Occipital lobe (tissue), 2 donors: ENCODE results near the gene PEX5L. TPM values are rescaled to one million over a fixed set of nuclear protein-coding genes. Genes with fewer than 3 reads are reported as not detected.
"Not testable (repeated sequence)": the region's sequence is repeated elsewhere in the genome, so short reads cannot be mapped to it uniquely, and the experiment has no call there.

Source experiments
- DNase-seq: peaks from one replicate; lab custom pipeline; 2025; lab: John Stamatoyannopoulos, UW
- total RNA-seq: library from RNA; depleted of rRNA; stranded (reverse); fragments of >200 nt; gene quantifications from one replicate; pipeline ENCODE4 v1.2.3, GENCODE V29; 2014

Gene PEX5L
- total RNA-seq, result 49.6 TPM

GRCh38 chr3:180036671-180037455 lies at the start of gene PEX5L:
Gene PEX5L, minus strand, starts transcription at chr3:180036937. Its CDS starts 338 bp downstream, at chr3:180036599.
- DNase-seq, result peak; percentile 41

GRCh38 chr3:180085122-180085710 lies 48.5 kb upstream of the PEX5L start:
- DNase-seq, result no peak

- DNase-seq, result no peak
Measured at GRCh38 chr3:180082699-180083098, 46.0 kb upstream of the PEX5L start.

- no peak for DNase-seq
Measured at GRCh38 chr3:180078592-180078991, 41.9 kb upstream of the PEX5L start.

GRCh38 chr3:180073561-180073960 lies 36.8 kb upstream of the PEX5L start:
- peak; percentile 8 for DNase-seq

DNA sequence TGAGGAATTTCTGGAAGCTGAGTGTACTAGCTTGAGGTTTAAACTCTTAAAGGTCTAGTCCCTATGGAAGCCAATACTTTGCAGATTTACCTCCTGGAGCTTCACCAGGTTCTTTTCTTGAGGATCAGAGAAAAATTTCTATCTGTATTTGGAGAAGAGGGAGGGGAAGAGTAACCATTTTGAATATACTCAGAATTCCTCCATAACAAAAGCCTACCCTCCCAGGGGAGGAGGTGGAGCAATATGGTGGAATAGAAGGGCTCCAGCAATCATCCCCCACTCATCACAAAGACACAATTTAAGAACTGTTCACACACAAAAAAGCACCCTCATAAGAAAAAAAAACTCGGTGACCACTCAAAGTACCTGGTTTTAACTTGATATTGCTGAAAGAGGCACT lies 36.0 kb upstream of the PEX5L start:
- no peak for DNase-seq

- DNase-seq, result no peak
Measured at GRCh38 chr3:180070925-180071324, 34.2 kb upstream of the PEX5L start.

DNA sequence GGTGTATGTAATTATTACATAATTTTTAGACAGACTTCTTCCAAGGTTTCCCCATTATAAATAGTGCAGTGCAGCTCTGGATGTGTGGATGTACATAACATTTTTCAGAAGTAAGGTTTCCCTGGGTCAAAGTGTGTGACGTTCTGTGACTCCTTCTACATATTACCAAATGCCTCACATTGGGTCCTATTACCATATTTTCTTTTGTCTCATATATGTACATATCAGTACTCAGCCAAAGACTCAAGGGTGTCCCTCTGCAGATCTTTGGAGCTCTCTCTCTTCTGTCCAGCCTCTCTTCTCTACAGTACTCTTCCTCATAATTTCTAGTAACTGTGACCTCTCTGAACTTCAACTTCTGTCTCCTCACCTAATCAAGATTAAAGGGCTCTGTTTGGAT lies 31.3 kb upstream of the PEX5L start:
- DNase-seq, result no peak

GRCh38 chr3:180066598-180066997 lies 29.9 kb upstream of the PEX5L start:
- DNase-seq, result no peak

DNA sequence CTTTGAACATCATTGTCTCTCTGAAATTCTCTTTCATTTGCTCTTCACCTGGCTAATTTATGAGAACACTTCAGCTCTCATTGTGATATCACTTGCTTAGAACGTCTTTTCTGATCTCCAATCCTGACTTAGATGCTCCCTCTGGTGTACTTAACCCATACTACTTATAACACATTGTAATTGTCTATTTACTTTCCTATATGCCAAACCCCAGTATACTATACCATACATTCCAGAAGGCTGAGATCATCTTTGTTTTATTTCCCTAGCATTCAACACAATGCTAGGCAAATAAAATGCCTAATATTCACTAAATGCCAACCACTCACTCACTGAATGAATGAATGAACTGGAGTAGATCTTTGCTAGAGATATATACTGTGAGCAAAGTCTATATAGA lies 27.0 kb upstream of the PEX5L start:
- DNase-seq, result no peak

- no peak for DNase-seq
Measured at GRCh38 chr3:180062771-180063170, 26.0 kb upstream of the PEX5L start.

DNA sequence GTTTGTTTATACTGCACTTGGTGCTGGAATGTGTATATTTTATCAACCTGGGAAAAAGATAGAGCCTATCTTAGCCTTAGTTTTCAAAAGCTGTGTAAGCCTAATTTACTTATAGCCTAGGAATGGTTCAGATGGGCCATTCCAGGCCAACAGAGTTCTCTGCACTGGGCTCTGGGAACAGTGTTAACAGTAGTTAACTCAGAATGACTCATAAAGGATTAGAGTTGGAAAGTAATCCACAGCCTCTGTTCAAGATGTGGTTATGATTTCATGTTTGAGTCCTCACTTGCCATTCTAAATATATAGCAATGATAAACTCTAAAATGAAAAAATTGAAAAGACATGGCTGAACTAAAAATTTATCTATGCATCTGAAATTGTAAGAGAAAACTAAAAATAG lies 22.6 kb upstream of the PEX5L start:
- DNase-seq, result no peak

DNA sequence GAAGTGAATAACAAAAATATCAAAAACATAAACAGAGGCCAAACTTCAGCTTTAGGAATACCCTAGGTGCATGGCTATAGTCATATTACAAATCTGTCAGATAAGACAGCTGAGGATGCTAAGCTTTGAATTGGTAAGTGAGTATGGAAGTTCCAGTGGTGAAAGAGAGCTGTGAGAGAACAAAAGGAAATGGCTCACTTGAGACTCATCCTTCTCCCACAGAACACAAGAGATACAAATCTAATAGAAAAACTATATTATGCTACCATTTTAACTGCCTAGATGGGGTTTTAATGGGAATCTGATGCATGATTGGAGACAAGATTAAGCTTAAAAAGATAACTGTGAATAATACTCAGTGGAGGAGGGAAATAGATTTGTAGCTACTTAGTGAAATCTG lies 21.5 kb upstream of the PEX5L start:
- DNase-seq, result no peak

DNA sequence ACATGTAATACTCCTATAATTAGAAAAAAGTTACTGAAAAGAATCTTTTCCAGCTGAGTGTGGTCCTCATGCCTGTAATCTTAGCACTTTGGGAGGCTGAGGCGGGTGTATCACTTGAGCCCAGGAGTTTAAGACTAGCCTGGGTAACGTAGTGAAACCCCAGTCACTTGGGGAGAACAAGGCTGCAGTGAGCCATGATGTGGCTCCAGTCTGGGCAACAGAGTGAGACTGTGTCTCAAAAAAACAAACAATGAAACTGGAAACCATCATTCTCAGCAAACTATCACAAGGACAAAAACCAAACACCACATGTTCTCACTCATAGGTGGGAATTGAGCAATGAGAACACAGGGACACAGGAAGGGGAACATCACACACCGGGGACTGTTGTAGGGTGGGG lies 18.9 kb upstream of the PEX5L start:
- DNase-seq, result not testable (repeated sequence)

DNA sequence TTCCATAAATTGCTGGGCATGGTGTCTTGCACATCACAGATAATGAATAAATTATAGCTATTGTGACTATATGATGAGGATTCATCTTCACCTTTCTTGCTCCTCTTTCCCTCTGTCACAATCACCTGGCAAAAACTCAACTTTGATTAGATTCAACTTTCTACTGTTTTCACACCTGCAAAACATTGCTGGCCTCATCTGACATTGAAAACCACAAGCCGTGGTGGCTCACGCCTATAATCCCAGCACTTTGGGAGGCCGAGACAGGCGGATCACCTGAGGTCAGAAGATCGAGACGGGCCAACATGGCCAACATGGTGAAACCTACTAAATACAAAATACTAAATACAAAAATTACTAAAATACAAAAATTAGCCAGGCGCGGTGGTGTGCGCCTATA lies 12.7 kb upstream of the PEX5L start:
- DNase-seq, result no peak

DNA sequence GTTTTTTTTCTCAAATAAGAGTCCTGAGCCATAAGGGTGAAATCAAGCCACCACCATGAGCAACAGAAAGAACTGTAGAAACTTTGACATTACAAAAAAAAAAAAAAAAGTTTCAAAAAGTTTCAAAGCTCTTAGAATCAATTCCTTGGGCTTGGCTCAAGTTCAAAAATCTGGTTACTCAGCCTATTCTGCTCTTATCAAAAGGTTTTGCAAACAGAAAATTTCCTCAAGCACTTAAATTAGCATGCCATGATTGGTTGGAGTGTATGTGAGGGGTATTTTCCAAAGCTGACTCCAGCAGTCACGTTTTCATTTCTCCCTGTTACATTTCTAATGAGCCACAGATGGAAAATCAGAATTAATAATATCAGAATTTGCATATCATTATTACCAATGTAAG lies 12.1 kb upstream of the PEX5L start:
- DNase-seq, result no peak

DNA sequence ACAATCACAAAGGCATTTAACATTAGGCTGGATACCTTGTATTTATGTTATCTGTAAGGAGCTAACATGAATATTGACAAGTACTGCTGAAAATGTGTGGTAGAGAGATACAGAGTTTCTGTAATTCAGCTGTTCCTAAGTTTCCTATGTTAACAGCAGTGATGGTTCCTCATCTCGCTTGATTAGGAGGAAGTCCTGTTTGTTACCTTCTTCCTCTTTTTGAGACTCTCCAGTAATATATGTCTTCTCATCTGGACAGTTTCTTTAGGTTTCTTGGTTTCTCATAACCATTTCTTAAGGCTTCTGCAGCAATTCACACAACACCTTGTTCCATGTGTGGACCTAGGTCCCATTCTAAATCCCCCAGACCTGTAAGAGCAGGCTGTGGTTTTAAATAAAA lies 11.4 kb upstream of the PEX5L start:
- DNase-seq, result no peak

DNA sequence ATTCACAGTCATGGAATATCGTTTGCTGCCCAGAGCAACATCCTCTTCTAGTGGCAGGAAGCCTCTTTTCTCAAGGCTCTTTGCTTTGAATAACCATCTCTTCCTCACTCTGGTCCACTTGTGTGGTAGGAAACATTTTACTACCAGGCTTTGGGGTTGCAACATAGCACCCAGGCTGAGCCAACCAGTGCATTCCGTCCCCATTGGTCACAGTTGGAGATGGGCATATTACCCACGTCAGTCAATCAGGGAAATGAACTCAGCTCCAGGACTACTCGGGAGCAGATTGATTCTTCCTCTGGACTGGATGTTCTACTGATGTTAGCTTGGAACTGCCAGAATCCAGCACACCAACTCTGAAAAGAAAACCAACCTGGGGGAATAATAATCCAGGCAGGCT lies 4.2 kb upstream of the PEX5L start:
- no peak for DNase-seq

GRCh38 chr3:180036092-180036670 lies 556 bp downstream of the PEX5L start:
- DNase-seq, result no peak

DNA sequence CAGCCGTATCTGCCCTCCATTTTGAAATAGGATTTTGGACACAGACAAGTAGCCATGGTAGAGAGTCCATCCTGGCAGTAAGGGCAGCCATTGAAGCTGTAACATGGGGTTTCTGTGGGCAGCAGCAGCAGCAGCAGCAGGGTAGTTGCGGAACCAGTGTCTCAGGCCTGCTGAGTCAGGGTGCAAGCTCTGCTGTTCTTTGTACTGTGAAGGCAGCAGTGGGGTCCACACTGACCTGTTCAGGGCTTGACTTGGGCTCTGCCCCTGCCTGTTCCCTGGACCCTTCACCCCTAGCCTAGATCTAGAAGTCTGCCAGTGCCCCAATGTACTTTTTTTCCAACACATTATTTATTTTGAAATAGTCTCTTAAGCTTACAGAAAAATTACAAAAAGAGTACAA lies 9.7 kb downstream of the PEX5L start:
- no peak for DNase-seq

- peak; percentile 20 for DNase-seq
Measured at GRCh38 chr3:180018543-180018942, 18.2 kb downstream of the PEX5L start.

DNA sequence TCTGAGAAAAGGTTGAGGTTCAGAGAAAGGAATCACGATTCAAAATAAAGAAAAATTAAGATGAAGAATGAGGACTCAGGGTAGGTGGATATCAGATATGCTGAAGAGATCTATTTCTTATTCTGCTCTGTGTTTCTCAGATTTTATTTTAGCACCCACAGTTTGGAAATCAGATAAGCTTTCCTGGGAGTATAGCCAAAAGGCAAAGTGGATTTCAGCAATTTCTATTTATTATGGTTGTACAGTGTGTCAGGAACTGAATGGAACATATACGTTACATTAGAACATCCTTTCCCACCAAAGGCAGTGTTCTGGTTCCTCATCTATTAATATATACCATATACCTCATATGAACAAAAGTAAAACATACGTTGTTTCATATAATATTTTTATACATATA lies 18.9 kb downstream of the PEX5L start:
- no peak for DNase-seq

- DNase-seq, result no peak
Measured at GRCh38 chr3:180011927-180012326, 24.8 kb downstream of the PEX5L start.
